ENCODE measurements around the gene EVPL.

Gene EVPL

GRCh38 chr17:76053246-76054111 is 26.4 kb upstream of the EVPL start:
- peaks cover 68% of the 10 kb centered on the region for H3K36me3 ChIP-seq
- DNase-seq, result no peak
- no peaks in the 10 kb centered on the region for H3K27me3 ChIP-seq
- TF ChIP-seq, protein P1, sequence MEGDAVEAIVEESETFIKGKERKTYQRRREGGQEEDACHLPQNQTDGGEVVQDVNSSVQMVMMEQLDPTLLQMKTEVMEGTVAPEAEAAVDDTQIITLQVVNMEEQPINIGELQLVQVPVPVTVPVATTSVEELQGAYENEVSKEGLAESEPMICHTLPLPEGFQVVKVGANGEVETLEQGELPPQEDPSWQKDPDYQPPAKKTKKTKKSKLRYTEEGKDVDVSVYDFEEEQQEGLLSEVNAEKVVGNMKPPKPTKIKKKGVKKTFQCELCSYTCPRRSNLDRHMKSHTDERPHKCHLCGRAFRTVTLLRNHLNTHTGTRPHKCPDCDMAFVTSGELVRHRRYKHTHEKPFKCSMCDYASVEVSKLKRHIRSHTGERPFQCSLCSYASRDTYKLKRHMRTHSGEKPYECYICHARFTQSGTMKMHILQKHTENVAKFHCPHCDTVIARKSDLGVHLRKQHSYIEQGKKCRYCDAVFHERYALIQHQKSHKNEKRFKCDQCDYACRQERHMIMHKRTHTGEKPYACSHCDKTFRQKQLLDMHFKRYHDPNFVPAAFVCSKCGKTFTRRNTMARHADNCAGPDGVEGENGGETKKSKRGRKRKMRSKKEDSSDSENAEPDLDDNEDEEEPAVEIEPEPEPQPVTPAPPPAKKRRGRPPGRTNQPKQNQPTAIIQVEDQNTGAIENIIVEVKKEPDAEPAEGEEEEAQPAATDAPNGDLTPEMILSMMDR (IDR thresholded peaks at IDR 0.05; ENCODE audit: low read depth, low read length), result no peak
- H3K9me3 ChIP-seq, result no peaks in the 10 kb centered on the region
- no peak overlapping the region for H3K4me3 ChIP-seq (ENCODE audit: low read depth, low read length)
- no peaks in the 10 kb centered on the region for H3K4me1 ChIP-seq

GRCh38 chr17:76051561-76051960 is 24.5 kb upstream of the EVPL start:
- Histone ChIP-seq H3K4me1 (no peaks in the 10 kb centered on the region), H3K9me3 (no peaks in the 10 kb centered on the region), H3K36me3 (peaks cover 66% of the 10 kb centered on the region), H3K4me3 (ENCODE audit: low read depth, low read length) (no peak overlapping the region), H3K27me3 (no peaks in the 10 kb centered on the region)
- no peak for DNase-seq
- TF ChIP-seq, protein P1 (IDR thresholded peaks at IDR 0.05; ENCODE audit: low read depth, low read length), result no peak

GRCh38 chr17:76050538-76051467 is 23.7 kb upstream of the EVPL start:
- H3K9me3 ChIP-seq, result no peaks in the 10 kb centered on the region
- peaks cover 61% of the 10 kb centered on the region for H3K36me3 ChIP-seq
- TF ChIP-seq, protein P1 (IDR thresholded peaks at IDR 0.05; ENCODE audit: low read depth, low read length), result no peak
- no peak overlapping the region for H3K4me3 ChIP-seq (ENCODE audit: low read depth, low read length)
- H3K27me3 ChIP-seq, result no peaks in the 10 kb centered on the region
- no peak for DNase-seq
- H3K4me1 ChIP-seq, result no peaks in the 10 kb centered on the region

- H3K4me3 ChIP-seq (ENCODE audit: low read depth, low read length), result no peak overlapping the region
- H3K9me3 ChIP-seq, result no peaks in the 10 kb centered on the region
- H3K27me3 ChIP-seq, result no peaks in the 10 kb centered on the region
- H3K36me3 ChIP-seq, result peaks cover 64% of the 10 kb centered on the region
- no peaks in the 10 kb centered on the region for H3K4me1 ChIP-seq
- TF ChIP-seq, protein P1 (IDR thresholded peaks at IDR 0.05; ENCODE audit: low read depth, low read length), result no peak
- DNase-seq, result no peak
Observed at GRCh38 chr17:76049836-76050537, 22.9 kb upstream of the EVPL start.

- TF ChIP-seq, protein P1 (IDR thresholded peaks at IDR 0.05; ENCODE audit: low read depth, low read length), result no peak
- no peak for DNase-seq
- H3K36me3 ChIP-seq, result peaks cover 69% of the 10 kb centered on the region
- no peaks in the 10 kb centered on the region for H3K9me3 ChIP-seq
- H3K4me1 ChIP-seq, result no peaks in the 10 kb centered on the region
- no peak overlapping the region for H3K4me3 ChIP-seq (ENCODE audit: low read depth, low read length)
- H3K27me3 ChIP-seq, result no peaks in the 10 kb centered on the region
Observed at GRCh38 chr17:76049239-76049638, 22.1 kb upstream of the EVPL start.

Measured in BE2C (cell line).